ENCODE data around the gene CPNE5.

CPNE5 gene

DNA sequence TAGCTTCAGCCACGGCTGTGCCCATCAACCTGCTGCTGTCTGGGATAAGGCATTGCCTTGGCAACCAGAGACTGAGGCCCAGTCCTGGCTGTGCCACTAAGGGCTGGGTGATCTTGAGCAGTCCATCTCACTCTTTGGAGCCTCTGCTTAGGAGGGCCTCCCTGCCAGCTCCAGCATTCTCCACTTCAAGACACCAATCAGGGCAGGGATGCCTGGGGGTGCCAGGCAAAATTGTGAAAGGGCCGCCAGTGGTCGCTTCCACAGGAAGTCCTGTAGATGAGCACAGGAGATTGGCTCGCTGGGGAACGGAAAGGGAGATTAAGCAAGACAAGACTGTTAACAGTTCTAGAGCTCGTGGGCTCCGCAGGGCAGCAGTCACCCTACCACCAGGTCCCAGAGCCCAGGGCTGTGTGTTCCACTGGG lies 141.8 kb downstream of the CPNE5 start, which contains the start of gene RAB44:
Gene RAB44 (plus strand): TSS at position 346 of the 423 bp plus-strand sequence. CDS start 6,410 bp downstream, outside the sequence.
- DNase-seq = no peak

DNA sequence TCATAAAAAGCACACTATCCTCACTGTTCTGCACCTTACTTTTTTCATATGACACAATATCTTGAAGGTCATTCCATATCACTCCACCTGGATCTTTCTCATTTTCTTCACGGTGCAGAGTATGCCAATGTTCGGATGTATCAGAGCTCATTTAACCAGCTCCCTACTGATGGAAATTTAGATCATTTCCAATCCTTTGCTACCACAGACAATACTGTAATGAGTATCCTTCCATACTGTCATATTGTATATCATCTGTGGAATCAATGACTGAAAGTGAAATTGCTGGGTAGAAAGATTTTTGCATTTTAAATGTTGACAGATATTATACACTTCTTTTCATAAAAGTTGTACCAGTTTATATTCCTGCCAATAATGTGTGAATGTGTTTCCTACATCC lies 143.8 kb downstream of the CPNE5 start:
- no peak for DNase-seq

DNA sequence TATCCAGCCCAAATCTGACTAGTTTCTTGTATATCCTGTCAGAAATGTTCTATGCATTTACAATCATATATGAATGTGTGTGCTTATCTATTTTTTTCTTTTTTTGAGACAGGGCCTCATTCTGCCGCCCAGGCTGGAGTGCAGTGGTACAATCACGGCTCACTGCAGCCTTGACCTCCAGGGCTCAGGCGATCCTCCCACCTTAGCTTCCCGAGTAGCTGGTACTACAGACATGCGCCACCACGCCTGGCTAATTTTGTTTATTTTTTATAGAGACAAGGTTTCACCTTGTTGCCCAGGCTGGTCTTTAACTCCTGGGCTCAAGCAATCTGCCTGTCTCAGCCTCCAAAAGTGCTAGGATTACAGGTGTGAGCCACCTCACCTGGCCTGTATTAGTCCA lies 144.6 kb downstream of the CPNE5 start:
- no peak for DNase-seq

DNA sequence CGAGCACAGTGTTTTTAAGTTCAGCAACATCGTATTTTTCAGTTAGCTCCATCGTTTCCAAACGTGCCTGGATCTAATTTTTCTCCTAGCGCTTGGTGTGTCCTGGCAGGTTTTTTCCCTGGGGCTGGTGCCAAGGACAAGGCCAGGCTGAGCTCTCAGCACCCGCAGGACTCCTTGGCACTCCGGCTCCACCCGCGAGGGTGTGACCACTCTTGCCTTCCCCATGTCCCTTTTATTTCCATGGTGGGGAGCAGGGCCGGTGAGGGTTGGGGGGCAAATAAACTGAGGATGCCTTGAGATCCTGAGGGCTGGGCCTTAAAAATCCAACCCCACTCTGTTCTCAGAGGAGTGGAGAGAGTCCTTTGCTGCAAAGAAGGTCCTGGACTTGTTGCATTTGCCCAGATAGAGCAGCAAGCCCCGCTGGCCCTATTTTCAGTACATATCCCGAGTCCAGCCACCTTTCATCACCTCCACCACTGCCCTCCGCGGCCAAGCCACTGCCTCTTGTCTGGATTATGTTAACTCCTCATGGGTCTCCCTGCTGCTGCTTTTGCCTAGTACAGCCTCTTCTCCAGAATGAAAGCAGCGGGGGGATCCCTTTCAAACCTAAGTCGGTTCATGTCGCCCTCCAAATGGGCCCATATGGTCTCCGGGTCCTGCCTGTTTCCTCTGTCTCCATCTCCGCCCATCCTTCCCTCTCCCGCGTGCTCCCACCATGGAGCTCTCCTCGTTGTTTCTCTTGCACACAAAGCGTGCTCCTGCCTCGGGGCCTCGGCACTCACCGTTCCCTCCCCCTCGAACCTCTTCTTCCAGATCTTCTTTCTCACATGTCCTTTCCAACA lies 146.2 kb downstream of the CPNE5 start:
- DNase-seq = no peak

DNA sequence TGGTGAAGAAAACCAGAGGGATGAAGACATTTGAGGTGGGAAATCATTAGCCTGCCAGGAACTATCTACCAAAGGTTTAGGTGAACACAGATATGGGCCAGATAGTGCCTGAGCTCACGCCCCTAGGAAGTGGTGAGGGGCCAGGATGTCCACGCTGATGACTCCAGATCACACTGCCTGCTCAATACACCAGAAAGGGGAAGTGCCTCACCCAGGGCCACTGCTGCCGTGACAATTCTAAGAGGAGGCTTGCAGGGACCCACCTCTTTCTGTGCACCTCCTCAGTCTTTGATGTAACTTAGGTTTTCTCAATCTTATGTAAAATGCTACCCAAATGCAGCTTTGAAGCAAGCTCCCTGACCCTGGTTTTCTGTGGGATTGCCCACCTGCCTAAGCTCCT lies 147.0 kb downstream of the CPNE5 start:
- DNase-seq = no peak

DNA sequence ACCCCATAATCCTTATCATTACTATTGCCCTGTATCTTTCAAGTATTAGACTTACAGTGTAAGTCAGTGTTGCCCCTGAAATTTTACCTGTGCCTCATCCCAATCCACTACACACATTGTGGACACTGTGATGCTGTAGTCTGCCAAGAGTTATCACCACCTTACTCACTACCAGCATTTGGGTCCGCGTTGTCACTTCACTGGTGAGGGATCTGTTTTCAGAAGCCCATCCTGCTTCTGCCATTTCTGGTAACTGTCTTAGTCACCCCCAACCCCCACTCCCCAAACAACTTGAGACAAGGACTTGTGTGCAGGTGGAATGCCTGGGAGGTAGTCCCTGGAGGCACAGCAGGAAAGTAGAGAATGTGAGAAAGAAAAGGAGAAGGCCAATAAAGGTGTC lies 147.6 kb downstream of the CPNE5 start:
- no peak for DNase-seq

DNA sequence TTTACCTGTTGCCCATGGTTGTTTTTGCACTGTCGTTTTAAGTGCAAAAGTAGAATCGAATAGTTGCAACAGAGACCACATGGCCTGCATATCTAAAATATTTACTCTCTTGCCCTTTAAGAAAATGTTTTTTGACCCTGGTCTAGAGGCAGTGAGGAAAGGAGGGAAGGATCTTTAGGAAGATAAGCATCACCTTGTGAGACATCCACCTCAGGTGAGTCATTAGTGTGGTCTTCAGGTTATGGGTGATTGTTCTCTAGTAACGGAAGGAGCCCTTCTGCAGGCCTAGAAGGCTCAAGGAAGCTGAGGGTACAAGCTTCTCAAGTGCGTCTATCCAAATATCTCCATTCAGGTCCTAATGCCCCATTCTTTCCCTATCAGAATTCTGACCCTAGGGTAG lies 148.2 kb downstream of the CPNE5 start:
- no peak for DNase-seq

Measured in activated CD4-positive, alpha-beta T cell treated with anti-CD3 and anti-CD28 coated beads for 1 hour (primary cell).